GM12801 (cell line): ENCODE measurements around the gene SARS1.

Experiments
- CTCF ChIP-seq: IDR thresholded peaks from one replicate; pipeline ENCODE4 v1.5.1; 2011; ENCODE audit warnings: control low read depth; ENCODE audit not compliant: insufficient read length; ENCODE audit errors: extremely low read depth

The SARS1 gene

GRCh38 chr1:109207467-109208103 is 6.1 kb upstream of the SARS1 start:
- TF ChIP-seq CTCF, result no peak

DNA sequence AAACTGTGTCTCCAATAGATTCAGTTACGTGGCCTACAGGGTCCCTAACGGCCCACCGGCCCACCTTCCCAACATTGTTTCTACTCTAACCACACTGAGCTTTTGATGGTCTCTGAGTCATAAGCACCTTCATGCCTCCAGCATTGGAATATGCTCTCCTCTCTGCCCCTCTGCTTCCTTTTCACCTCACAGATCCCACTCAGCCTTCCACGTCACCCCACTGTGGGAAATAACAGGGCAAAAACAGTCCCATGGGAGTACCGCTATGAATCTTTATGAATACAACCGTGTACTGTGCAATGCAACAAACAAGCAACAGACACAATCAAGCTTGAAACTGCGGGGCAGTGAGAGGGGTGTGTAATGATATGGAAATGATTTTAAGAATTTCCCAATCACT is 5.3 kb upstream of the SARS1 start:
- TF ChIP-seq CTCF, result no peak

- no peak for TF ChIP-seq CTCF
These were observed 4.8 kb upstream of the SARS1 start for GRCh38 chr1:109208836-109209463.

- no peak for TF ChIP-seq CTCF
These were observed 3.7 kb upstream of the SARS1 start for GRCh38 chr1:109210058-109210457.

DNA sequence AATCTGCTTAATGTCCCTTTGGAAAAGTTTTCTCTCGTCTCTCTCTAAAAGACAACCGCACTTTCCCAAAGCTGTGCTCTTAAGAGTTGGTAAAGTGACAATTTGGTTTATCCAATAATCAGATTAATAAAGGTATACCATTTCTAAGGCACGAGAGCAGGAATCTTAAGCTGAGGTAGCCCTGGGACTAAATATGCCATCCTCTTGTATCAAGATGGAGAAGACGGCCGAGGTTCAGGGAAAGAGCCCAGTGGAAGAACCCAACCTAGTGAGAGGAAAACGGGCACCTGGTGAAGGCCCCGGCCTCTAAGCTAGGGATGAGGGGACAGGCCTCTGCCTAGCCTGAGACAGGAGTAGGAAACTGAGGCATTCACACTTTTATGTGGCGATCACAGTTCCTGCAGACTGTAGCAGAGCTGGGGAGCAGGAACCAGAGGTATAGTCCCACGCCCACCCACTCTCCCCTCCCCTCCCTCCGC is 334 bp upstream of the SARS1 start:
- TF ChIP-seq CTCF, result no peak

GRCh38 chr1:109214695-109215623 is 1.2 kb downstream of the SARS1 start:
- TF ChIP-seq CTCF, result no peak

DNA sequence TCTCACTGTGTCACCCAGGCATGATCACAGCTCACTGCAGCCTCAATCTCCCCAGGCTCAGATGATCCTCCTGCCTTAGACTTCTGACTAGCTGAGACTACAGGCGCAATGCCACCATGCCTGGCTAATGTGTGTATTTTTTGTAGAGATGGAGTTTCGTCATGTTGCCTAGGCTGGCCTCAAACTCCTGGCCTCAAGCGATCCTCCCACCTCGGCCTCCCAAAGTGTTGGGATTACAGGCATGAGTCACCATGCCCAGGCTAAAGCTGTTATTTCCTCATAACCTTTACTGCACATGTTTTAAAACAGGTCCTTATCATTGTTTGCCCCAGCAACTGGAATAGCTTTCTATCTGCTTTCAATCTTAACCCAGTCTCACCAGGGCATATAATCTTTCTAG is 2.9 kb downstream of the SARS1 start:
- TF ChIP-seq CTCF, result no peak
